GM10266 (cell line): Measurements from ENCODE around the gene PIP5K1B.

Source experiments
- DNase-seq: peaks from one replicate; pipeline ENCODE4 v3.0.0; 2012; ENCODE audit errors: extremely low spot score
- CTCF ChIP-seq: IDR thresholded peaks from 2 replicates; pipeline ENCODE4 v1.5.1; 2012; ENCODE audit warnings: mild to moderate bottlenecking, low read depth; ENCODE audit not compliant: control insufficient read depth, insufficient read depth; ENCODE audit errors: missing control alignments

The PIP5K1B gene

GRCh38 chr9:68744426-68744825, 39.4 kb downstream of the PIP5K1B start:
- no peak for TF ChIP-seq CTCF
- no peak for DNase-seq

- no peak for TF ChIP-seq CTCF
- no peak for DNase-seq
These were observed 41.5 kb downstream of the PIP5K1B start for GRCh38 chr9:68746525-68746924.

GRCh38 chr9:68747043-68747533, 42.0 kb downstream of the PIP5K1B start:
- no peak for TF ChIP-seq CTCF
- no peak for DNase-seq

GRCh38 chr9:68749135-68749534, 44.1 kb downstream of the PIP5K1B start:
- no peak for DNase-seq
- TF ChIP-seq CTCF, result no peak

- DNase-seq, result no peak
- TF ChIP-seq CTCF, result no peak
These were observed 44.6 kb downstream of the PIP5K1B start for GRCh38 chr9:68749579-68750159.

- TF ChIP-seq CTCF, result no peak
- no peak for DNase-seq
These were observed 45.2 kb downstream of the PIP5K1B start for GRCh38 chr9:68750255-68750654.

- TF ChIP-seq CTCF, result no peak
- DNase-seq, result no peak
These were observed 45.7 kb downstream of the PIP5K1B start for GRCh38 chr9:68750786-68751185.
